ENCODE data around the gene FAM171A2.
"Not testable (repeated sequence)": the region's sequence is repeated elsewhere in the genome, so short reads cannot be mapped to it uniquely, and the experiment has no call there.

FAM171A2 gene

DNA sequence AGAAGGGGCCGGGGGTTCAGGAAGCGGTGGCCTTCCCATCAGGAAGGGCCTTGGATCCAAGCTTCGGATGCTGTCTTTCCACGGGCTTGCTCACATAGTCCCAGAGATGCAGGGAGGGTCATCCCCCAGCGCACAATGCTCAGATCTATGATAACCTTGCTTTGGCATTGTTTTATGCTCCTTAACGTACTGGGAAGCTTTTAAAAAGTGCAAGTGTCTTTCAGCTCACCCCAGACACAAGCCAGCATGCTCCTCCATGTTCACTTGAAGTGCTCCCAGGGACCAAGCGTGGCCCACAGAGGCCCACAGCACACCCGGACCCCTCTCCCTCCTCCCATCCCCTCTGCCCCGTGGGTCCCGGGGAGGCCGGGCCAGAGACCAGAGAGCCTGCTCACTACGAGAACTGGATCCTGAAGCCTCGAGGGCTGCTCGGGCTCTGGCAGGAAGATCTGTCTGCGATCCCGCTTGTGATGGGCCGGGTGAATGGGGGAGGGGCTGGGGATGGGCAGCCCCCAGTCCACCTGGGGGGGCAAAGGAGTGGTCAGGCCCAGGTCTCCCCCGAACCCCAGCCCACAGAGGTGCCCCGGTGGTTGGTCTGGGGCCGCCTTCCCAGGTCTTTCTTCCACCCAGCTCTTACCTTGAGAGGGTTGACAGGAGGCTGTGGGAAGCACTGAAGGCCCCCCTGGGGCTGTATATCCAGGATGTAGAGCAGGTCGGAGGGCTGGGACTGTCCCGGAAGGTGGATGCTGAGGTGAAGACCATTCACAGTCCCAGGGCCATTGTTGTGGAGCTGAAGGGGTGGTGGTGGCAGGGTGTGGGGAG is 11.8 kb upstream of the FAM171A2 start:
- H3K27ac ChIP-seq, result no peak overlapping the region
- TF ChIP-seq, protein P1, sequence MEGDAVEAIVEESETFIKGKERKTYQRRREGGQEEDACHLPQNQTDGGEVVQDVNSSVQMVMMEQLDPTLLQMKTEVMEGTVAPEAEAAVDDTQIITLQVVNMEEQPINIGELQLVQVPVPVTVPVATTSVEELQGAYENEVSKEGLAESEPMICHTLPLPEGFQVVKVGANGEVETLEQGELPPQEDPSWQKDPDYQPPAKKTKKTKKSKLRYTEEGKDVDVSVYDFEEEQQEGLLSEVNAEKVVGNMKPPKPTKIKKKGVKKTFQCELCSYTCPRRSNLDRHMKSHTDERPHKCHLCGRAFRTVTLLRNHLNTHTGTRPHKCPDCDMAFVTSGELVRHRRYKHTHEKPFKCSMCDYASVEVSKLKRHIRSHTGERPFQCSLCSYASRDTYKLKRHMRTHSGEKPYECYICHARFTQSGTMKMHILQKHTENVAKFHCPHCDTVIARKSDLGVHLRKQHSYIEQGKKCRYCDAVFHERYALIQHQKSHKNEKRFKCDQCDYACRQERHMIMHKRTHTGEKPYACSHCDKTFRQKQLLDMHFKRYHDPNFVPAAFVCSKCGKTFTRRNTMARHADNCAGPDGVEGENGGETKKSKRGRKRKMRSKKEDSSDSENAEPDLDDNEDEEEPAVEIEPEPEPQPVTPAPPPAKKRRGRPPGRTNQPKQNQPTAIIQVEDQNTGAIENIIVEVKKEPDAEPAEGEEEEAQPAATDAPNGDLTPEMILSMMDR (conservative IDR thresholded peaks at IDR 0.05), result no peak
- no peak for TF ChIP-seq ZFX (IDR thresholded peaks at IDR 0.05)

DNA sequence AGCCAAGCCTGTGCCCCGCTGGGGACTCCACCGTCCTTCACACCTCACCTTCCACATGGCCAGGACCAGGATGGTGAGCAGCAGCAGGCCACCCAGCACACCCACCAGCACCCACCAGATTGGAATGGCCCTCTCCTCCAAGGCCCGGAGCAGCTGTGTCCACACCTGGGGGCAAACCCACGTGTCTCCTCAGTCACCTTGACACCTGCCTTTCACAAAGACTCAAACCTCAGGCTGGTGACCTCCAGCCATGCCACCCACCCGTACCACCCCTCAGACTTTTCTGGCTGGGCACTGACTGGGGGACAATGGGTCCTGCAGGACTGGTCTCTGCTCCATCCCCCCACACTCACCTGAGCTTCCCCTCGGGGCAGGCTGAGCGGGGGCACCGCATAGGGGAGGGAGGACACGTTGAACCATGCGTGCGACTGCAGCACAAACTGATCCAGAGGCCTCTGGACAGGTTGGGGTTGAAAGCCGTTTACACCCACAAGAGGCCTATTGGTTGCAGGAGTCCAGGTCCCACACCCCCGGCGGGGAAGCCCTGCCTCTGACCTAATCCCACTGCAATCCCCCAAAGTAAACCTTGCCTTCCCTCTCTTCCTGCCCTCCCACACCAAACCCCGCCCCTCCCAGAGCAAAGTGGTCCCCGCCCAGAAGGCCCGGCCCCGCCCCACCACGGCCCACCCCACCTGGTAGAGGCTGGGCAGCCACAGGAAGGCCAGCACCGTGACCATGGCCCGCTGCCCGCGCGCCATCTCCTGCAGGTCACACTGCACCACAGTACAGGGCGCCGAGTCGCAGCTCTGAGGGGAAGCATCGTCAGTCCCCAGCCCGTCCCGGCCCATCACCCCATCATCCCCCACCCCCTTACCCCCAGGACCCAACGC is 10.9 kb upstream of the FAM171A2 start:
- TF ChIP-seq, protein P1 (conservative IDR thresholded peaks at IDR 0.05), result no peak
- no peak for TF ChIP-seq ZFX (IDR thresholded peaks at IDR 0.05)
- no peak overlapping the region for H3K27ac ChIP-seq

DNA sequence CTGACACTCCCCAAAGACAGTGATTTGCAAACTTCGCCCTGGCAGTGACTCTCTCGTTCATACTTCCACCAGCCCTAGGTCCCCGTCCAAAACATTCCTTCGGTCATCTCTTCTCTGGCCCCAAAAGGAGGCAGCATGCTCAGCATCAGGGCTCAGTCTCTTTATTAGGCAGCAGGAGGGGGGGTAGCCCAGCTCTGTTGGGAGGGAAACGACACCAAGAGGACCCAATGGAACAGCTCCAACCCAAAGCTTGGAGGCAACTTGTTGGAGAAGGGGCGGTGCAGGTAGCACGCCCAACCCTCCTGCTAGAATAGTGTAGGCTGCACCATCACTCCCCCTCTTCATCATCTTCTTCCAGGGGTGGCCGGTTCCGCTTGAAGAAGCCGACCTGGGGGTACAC is 8.4 kb upstream of the FAM171A2 start:
- H3K27ac ChIP-seq, result no peak overlapping the region
- TF ChIP-seq, protein P1 (conservative IDR thresholded peaks at IDR 0.05), result no peak
- no peak for TF ChIP-seq ZFX (IDR thresholded peaks at IDR 0.05)

DNA sequence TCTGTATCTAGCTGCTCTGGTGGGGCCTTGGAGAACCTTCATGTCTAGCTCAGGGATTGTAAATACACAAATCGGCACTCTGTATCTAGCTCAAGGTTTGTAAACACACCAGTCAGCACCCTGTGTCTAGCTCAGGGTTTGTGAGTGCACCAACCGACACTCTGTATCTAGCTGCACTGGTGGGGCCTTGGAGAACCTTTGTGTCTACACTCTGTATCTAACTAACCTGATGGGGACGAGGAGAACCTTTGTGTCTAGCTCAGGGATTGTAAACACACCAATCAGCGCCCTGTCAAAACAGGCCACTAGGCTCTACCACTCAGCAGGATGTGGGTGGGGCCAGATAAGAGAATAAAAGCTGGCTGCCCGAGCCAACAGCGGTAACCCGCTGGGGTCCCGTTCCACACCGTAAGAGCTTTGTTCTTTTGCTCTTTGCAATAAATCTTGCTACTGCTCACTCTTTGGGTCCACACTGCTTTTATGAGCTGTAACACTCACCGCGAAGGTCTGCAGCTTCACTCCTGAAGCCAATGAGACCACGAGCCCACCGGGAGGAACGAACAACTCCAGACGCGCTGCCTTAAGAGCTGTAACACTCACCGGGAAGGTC is 5.9 kb upstream of the FAM171A2 start:
- not testable (repeated sequence) for H3K27ac ChIP-seq

DNA sequence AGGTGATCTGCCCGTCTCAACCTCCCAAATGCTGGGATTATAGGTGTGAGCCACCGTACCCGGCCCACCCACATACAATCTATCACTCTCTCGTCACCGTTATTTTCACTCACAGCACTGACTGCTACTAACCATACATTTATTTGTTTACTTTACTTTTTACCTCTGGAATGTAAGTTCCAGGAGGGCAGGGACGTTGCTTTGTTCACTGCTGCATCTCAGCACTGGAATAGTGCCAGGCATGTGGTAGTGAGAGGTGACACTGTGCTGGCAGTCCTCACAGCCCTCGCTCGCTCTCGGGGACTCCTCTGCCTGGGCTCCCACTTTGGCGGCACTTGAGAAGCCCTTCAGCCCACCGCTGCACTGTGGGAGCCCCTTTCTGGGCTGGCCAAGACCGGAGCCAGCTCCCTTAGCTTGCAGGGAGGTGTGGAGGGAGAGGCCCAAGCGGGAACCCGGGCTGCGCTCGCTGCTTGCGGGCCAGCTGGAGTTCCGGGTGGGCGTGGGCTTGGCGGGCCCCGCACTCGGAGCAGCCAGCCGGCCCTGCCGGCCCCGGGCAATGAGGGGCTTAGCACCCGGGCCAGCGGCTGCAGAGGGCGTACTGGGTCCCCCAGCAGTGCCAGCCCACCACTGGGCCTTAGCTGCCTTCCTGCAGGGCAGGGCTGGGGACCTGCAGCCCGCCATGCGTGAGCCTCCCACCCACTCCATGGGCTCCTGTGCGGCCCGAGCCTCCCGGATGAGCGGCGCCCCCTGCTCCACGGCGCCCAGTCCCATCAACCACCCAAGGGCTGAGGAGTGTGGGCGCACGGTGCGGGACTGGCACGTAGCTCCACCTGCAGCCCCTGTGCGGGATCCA is 5.0 kb upstream of the FAM171A2 start:
- H3K27ac ChIP-seq, result not testable (repeated sequence)

DNA sequence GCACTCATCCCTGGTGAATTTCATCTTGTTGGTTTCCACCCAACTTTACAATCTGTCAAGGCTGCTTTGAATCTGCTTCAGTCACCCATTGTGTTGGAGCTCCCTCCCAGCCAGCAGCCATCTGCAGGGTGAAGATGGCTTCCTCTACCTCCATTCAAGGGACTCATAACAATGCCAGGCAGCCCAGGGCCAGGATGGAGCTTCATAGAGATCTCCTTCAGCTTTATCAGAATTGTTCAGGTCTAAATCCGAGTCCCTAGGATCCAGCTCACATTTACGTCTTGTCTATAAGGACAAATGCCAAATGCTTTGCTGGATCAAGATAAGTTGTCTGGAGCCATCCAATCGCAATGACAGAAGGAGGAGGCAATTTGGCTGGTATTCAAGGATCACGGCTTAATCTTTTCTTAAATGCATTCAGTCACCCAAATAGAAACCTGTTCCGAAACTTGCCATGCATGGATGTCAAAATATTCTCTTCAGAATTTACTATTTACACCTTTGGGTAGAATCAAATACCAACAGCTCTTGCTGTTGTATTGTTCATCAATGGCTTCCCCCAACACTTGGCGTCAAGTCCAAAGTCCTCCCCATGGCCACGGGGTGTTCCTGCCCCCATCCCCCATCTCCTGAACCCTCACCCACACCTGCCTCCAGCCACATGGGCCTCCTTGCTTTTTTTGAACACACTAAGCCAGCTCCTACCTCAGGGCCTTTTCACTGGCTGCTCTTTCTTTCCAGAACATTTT is 3.8 kb upstream of the FAM171A2 start:
- no peak overlapping the region for H3K27ac ChIP-seq
- no peak for TF ChIP-seq ZFX (IDR thresholded peaks at IDR 0.05)
- TF ChIP-seq, protein P1 (conservative IDR thresholded peaks at IDR 0.05), result no peak

DNA sequence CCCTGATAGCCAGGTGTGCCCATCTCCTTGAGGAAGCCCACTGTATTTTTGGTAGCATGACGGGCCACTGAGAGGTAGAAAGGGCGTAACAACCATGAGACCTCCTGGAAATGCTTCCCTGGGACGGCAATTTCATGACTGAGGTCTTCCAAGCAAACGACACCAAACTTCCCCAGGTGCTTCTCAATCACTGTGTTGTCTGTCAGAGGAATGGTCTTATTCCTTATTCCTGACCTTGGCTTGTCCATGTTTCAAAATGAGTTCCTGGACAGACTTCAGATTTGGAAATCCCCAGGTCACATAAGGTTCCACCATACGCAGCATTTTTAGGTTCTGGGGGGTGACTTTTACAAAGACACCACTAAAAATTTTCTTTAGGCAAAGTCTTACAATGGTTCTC is 1.4 kb upstream of the FAM171A2 start:
- not testable (repeated sequence) for H3K27ac ChIP-seq

DNA sequence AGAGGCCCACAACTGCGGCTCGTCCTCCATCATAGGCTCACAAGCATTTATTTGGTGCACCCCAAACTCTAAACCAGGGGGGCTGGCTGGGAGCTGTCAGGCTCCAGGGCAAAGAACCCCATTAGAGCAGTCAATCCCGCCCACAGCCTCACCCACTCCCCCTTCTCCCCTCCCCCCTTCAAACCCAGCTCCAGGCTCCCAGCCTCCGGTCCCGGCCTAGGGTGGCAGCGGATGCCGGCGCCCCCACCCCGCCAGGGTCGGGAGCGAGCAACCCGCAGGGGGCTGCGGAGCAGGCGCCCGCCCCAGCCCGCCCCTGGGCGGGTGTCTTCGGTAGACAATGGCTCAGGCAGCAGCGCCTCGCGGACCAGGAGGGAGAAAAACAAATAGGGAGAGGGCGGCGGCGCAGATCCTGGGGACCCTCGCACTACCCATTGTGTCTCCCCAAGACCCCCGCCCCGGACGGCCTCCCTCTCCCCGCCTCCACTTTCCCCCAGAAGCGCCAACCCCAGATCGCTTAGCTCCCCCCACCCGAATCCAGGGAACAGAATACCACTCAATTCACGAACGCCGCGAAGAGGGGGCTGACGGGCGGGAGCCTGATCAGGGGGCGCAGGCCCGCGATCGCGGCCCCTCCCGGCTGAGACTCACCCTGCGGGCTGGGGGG is 572 bp downstream of the FAM171A2 start:
- TF ChIP-seq, protein P1 (conservative IDR thresholded peaks at IDR 0.05), result no peak
- TF ChIP-seq ZFX (IDR thresholded peaks at IDR 0.05), result no peak
- peak overlapping the region; percentile 45 for H3K27ac ChIP-seq

Data from C4-2B (cell line).